Activated B cell treated with CpG ODN at 0.5 μM for 24 hours (primary cell): ENCODE measurements around the gene PCDHA5. TPM values are rescaled to one million over a fixed set of nuclear protein-coding genes. Genes with fewer than 3 reads are reported as not detected.
"Not testable (repeated sequence)": the region's sequence is repeated elsewhere in the genome, so short reads cannot be mapped to it uniquely, and the experiment has no call there.

Experiments
- ATAC-seq: fragments of 200-7000 bp; cut with Tn5 transposase; one replicate; pipeline ENCODE4 v1.10.0; 2021; ENCODE audit warnings: low read depth, mild to moderate bottlenecking, moderate library complexity
- CTCF ChIA-PET: fragments of 350-600 bp; sonication (Branson Sonifier 250); formaldehyde crosslinking; loops from one replicate; lab custom pipeline; 2021; ENCODE audit warnings: antibody characterized with exemption; lab: Charles Lee
- POLR2A ChIA-PET: fragments of 350-600 bp; sonication (Branson Sonifier 250); formaldehyde crosslinking; loops from one replicate; lab custom pipeline; 2021; ENCODE audit warnings: antibody characterized with exemption; lab: Charles Lee
- DNase-seq: peaks from one replicate; pipeline ENCODE4 v3.0.0; 2022
- H3K27ac Mint-ChIP-seq: one replicate; pipeline ENCODE4 v1.8.0; 2020; ENCODE audit warnings: mixed read lengths
- H3K27me3 Mint-ChIP-seq: one replicate; pipeline ENCODE4 v1.8.0; 2021; ENCODE audit warnings: mixed read lengths
- H3K36me3 Mint-ChIP-seq: one replicate; pipeline ENCODE4 v1.8.0; 2021; ENCODE audit warnings: low read depth, mixed read lengths
- H3K4me1 Mint-ChIP-seq: one replicate; pipeline ENCODE4 v1.8.0; 2021; ENCODE audit warnings: mixed read lengths
- H3K4me3 Mint-ChIP-seq: one replicate; pipeline ENCODE4 v1.8.0; 2020; ENCODE audit warnings: mild to moderate bottlenecking, mixed read lengths
- H3K9me3 Mint-ChIP-seq: one replicate; pipeline ENCODE4 v1.8.0; 2020; ENCODE audit warnings: mixed read lengths
- intact Hi-C: fragments of 100-400 bp; cut with micrococcal nuclease; formaldehyde crosslinking; loops from one replicate; pipeline ENCODE4 v1.15.1; 2024
- total RNA-seq: library from RNA; stranded (reverse); gene quantifications from 2 replicates; pipeline ENCODE4 v1.2.3, GENCODE V29; 2022
- TF ChIP-seq, protein P1 (sequence below): fragments of 200-600 bp; IDR thresholded peaks from one replicate; pipeline ENCODE4 v1.8.0; 2022; ENCODE audit warnings: antibody characterized with exemption, mild to moderate bottlenecking

Gene PCDHA5
- total RNA-seq, 1 donor from 2014 or later, result not detected

DNA sequence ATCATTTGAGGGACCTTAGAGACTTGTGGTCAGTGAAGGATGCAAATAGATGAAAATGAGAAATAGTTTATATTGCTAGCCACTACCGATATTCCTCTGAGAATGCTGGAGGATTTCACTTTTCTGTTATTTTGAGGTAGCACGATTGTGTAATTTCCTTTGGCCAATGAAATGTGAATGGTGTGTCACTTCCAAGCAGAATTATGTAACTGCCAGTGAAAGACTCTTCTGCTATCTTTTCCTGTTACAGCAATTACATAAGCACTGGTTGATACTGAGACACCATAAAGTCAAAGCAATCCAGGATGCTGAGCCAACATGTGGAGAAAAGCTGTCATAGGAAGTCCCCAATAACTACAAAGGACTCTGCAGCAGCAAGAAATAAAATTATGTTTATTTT lies 30.3 kb upstream of the PCDHA5 start:
- Mint-ChIP-seq H3K27me3 (peaks cover 21% of the 10 kb centered on the region), H3K4me3 (no peak overlapping the region), H3K9me3 (peaks cover 27% of the 10 kb centered on the region), H3K4me1 (no peaks in the 10 kb centered on the region), H3K27ac (no peak overlapping the region), H3K36me3 (peaks cover 5% of the 10 kb centered on the region)
- ATAC-seq (no peak), DNase-seq (no peak)
- CTCF ChIA-PET, result no interaction called here
- TF ChIP-seq, protein P1, sequence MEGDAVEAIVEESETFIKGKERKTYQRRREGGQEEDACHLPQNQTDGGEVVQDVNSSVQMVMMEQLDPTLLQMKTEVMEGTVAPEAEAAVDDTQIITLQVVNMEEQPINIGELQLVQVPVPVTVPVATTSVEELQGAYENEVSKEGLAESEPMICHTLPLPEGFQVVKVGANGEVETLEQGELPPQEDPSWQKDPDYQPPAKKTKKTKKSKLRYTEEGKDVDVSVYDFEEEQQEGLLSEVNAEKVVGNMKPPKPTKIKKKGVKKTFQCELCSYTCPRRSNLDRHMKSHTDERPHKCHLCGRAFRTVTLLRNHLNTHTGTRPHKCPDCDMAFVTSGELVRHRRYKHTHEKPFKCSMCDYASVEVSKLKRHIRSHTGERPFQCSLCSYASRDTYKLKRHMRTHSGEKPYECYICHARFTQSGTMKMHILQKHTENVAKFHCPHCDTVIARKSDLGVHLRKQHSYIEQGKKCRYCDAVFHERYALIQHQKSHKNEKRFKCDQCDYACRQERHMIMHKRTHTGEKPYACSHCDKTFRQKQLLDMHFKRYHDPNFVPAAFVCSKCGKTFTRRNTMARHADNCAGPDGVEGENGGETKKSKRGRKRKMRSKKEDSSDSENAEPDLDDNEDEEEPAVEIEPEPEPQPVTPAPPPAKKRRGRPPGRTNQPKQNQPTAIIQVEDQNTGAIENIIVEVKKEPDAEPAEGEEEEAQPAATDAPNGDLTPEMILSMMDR, result no peak
- POLR2A ChIA-PET, result no interaction called here
- intact Hi-C loops, result no loop called here

DNA sequence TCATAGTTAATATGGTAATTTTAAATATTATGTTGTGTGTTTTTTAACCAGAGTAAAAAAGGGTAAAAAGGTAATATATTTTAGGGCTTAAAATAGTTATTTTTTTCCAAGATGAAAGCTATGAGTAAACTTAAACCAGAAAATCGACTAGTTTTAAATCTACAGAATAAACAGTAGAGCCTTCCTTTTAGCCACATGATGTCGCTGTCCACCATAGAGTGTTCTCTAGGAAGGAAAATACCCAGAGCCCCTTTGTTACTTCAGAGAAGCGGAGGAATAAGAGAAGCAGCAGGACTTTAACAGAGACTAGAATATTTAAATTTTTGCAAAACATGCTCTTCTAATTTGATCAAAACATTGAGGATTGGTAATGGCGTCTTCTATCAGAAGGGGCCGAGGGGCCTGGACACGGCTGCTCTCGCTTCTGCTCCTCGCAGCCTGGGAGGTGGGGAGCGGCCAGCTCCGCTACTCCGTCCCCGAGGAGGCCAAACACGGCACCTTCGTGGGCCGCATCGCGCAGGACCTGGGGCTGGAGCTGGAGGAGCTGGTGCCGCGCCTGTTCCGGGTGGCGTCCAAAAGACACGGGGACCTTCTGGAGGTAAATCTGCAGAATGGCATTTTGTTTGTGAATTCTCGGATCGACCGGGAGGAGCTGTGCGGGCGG lies 26.7 kb upstream of the PCDHA5 start, which contains the start of gene PCDHA2:
PCDHA2 (plus strand) TSS at position 258 of the 664 bp plus-strand sequence.
- ATAC-seq (no peak), DNase-seq (no peak)
- H3K9me3 Mint-ChIP-seq, result peaks cover 26% of the 10 kb centered on the region
- TF ChIP-seq, protein P1, result no peak
- POLR2A ChIA-PET, result no interaction called here
- H3K36me3 Mint-ChIP-seq, result peaks cover 2% of the 10 kb centered on the region
- peaks cover 12% of the 10 kb centered on the region for H3K27me3 Mint-ChIP-seq
- no peak within 1 kb of the TSS for H3K4me3 Mint-ChIP-seq
- no peaks in the 10 kb centered on the region for H3K4me1 Mint-ChIP-seq
- CTCF ChIA-PET, result no interaction called here
- H3K27ac Mint-ChIP-seq, result no peak within 1 kb of the TSS
- intact Hi-C loops, result no loop called here

DNA sequence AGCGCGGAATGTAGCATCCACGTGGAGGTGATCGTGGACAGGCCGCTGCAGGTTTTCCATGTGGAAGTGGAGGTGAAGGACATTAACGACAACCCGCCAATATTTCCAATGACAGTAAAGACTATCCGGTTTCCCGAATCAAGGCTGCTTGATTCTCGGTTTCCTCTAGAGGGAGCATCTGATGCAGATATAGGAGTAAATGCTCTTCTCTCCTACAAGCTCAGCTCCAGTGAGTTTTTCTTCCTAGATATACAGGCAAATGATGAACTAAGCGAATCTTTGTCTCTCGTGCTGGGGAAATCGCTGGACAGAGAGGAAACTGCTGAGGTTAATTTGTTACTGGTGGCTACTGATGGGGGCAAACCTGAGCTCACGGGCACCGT lies 26.2 kb upstream of the PCDHA5 start:
- no peak overlapping the region for H3K4me3 Mint-ChIP-seq
- POLR2A ChIA-PET, result no interaction called here
- H3K4me1 Mint-ChIP-seq, result no peaks in the 10 kb centered on the region
- H3K36me3 Mint-ChIP-seq, result peaks cover 2% of the 10 kb centered on the region
- peaks cover 12% of the 10 kb centered on the region for H3K27me3 Mint-ChIP-seq
- CTCF ChIA-PET, result no interaction called here
- no peak overlapping the region for H3K27ac Mint-ChIP-seq
- ATAC-seq (no peak), DNase-seq (no peak)
- intact Hi-C loops, result no loop called here
- peaks cover 28% of the 10 kb centered on the region for H3K9me3 Mint-ChIP-seq
- TF ChIP-seq, protein P1, result no peak

DNA sequence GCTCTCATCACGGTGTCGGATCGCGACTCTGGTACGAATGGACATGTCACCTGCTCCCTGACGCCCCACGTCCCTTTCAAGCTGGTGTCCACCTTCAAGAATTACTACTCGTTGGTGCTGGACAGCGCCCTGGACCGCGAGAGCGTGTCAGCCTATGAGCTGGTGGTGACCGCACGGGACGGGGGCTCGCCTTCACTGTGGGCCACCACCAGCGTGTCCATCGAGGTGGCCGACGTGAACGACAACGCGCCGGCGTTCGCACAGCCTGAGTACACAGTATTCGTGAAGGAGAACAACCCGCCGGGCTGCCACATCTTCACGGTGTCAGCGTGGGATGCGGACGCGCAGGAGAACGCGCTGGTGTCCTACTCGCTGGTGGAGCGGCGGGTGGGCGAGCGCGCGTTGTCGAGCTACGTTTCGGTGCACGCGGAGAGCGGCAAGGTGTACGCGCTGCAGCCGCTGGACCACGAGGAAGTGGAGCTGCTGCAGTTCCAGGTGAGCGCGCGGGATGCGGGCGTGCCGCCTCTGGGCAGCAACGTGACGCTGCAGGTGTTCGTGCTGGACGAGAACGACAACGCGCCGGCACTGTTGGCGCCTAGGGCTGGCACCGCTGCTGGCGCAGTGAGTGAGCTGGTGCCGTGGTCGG lies 25.2 kb upstream of the PCDHA5 start:
- intact Hi-C loops, CTCF ChIA-PET, H3K4me3 Mint-ChIP-seq, H3K27ac Mint-ChIP-seq, DNase-seq, ATAC-seq, H3K36me3 Mint-ChIP-seq, H3K4me1 Mint-ChIP-seq, POLR2A ChIA-PET, H3K27me3 Mint-ChIP-seq: not testable (repeated sequence)
- peaks cover 29% of the 10 kb centered on the region for H3K9me3 Mint-ChIP-seq

DNA sequence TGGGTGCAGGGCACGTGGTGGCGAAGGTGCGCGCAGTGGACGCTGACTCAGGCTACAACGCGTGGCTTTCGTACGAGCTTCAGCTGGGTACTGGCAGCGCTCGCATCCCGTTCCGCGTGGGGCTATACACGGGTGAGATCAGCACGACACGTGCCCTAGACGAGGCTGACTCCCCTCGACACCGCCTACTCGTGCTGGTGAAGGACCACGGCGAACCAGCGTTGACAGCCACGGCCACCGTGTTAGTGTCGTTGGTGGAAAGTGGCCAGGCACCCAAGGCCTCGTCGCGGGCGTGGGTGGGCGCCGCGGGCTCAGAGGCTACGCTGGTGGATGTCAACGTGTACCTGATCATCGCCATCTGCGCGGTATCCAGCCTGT lies 24.7 kb upstream of the PCDHA5 start:
- Mint-ChIP-seq H3K27me3 (peaks cover 6% of the 10 kb centered on the region), H3K4me1 (no peaks in the 10 kb centered on the region), H3K9me3 (peaks cover 26% of the 10 kb centered on the region), H3K4me3 (no peak overlapping the region), H3K36me3 (peaks cover 2% of the 10 kb centered on the region), H3K27ac (no peak overlapping the region)
- intact Hi-C loops, result no loop called here
- ATAC-seq, result no peak
- CTCF ChIA-PET, result no interaction called here
- TF ChIP-seq, protein P1, result no peak
- DNase-seq, result no peak
- POLR2A ChIA-PET, result no interaction called here
